Loucy (cell line): ENCODE results near the gene AKR1D1.

ENCODE experiments used
- EZH2phosphoT487 ChIP-seq: fragments of 200-600 bp; IDR thresholded peaks from 2 replicates; pipeline ENCODE4 v1.6.1; 2018; ENCODE audit warnings: antibody characterized with exemption, mild to moderate bottlenecking, moderate library complexity, borderline replicate concordance
- TF ChIP-seq, protein P1 (sequence below): fragments of 200-600 bp; sonication (generic); conservative IDR thresholded peaks from 2 replicates; pipeline ENCODE4 v1.5.1; 2014; ENCODE audit warnings: mild to moderate bottlenecking, antibody characterized with exemption, low read length

DNA sequence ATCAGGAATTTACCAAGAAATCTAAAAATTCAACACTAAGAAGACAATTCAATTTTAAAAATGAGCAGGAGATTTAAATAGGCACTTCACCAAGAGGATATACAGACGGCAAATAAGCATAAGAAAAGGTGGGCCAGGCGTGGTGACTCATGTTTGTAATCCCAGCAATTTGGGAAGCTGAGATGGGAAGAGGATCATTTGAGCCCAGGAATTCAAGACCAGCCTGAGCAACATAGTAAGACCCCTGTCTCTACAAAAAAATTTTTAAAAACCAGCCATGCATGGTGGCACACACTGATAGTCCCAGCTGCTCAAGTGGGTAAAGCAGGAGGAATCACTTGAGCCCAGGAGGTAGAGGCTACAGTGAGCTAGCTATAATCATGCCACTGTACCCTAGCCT lies 3.5 kb upstream of the AKR1D1 start:
- TF ChIP-seq, protein P1, sequence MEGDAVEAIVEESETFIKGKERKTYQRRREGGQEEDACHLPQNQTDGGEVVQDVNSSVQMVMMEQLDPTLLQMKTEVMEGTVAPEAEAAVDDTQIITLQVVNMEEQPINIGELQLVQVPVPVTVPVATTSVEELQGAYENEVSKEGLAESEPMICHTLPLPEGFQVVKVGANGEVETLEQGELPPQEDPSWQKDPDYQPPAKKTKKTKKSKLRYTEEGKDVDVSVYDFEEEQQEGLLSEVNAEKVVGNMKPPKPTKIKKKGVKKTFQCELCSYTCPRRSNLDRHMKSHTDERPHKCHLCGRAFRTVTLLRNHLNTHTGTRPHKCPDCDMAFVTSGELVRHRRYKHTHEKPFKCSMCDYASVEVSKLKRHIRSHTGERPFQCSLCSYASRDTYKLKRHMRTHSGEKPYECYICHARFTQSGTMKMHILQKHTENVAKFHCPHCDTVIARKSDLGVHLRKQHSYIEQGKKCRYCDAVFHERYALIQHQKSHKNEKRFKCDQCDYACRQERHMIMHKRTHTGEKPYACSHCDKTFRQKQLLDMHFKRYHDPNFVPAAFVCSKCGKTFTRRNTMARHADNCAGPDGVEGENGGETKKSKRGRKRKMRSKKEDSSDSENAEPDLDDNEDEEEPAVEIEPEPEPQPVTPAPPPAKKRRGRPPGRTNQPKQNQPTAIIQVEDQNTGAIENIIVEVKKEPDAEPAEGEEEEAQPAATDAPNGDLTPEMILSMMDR, result no peak
- TF ChIP-seq EZH2phosphoT487, result no peak
